Stimulated activated CD8-positive, alpha-beta memory T cell treated with anti-CD3 and anti-CD28 coated beads, Interleukin-7, amount 100 ng/mL, for 24 hours (primary cell): ENCODE data around the gene UGDH.

Experiments
- DNase-seq: peaks from one replicate; pipeline ENCODE4 v3.0.0-alpha.2; 2020; ENCODE audit warnings: low read depth

UGDH gene

DNA sequence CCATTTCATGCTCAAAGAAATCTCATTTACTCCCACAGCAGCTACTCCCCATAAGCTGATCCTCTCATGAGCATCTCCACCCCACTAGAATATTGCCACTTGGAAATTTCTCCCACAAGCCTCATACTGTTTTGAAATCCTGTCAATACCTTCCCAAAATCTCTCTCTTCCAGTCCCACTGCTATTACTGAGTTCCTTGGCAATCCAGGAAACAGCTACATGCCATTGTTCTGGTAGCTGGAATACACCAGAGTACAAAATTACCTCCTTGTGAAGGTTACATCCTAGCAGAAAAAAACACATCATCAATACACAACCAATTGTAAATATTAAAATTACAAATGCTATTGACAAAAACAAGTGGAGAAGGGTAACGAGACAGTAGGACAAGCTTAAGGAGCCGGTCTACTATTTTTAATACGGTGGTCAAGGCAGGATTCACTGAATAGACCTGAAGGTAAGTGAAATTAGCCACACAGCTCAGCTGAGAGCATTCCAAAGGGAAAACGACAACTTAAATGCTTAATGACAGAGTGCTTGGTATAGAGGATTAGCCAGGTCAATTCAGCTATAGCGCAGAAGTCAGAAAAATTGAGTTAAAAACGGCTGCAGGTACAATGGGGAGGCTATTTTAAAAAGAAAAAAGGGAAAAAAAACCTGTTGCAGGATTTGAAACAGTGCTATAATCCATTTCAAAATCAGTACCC lies 74.9 kb downstream of the UGDH start:
- DNase-seq = no peak

- DNase-seq = no peak
Observed at GRCh38 chr4:39451423-39452023, 75.7 kb downstream of the UGDH start.

GRCh38 chr4:39450618-39451017 lies 76.6 kb downstream of the UGDH start:
- no peak for DNase-seq
